Panc1 (cell line): ENCODE measurements around the gene ARID1A. TPM values are rescaled to one million over a fixed set of nuclear protein-coding genes. Genes with fewer than 3 reads are reported as not detected.

Experiments used
- ATAC-seq: fragments of 200-7000 bp; cut with Tn5 transposase; 2 replicates; pipeline ENCODE4 v1.9.1; 2020; ENCODE audit warnings: mild to moderate bottlenecking, moderate library complexity
- BruUV-seq: library from RNA; stranded (reverse); fragments of 400-500 nt; replicated peaks from 2 replicates; lab custom pipeline; 2021; lab: Mats Ljungman, UMichigan
- CTCF ChIA-PET: fragments of 300-600 bp; sonication (Branson Sonifier 250); formaldehyde crosslinking; loops from one replicate; lab custom pipeline; 2022; ENCODE audit warnings: antibody characterized with exemption; lab: Charles Lee
- POLR2A ChIA-PET: fragments of 300-600 bp; sonication (Branson Sonifier 250); formaldehyde crosslinking; loops from one replicate; lab custom pipeline; 2022; ENCODE audit warnings: antibody characterized with exemption; lab: Charles Lee
- DNase-seq: peaks from one replicate; pipeline ENCODE4 v3.0.0-alpha.2; 2010; ENCODE audit warnings: low read depth, low spot score
- H3K27ac ChIP-seq: 2 replicates; pipeline ENCODE4 v1.5.1; 2011; ENCODE audit warnings: mild to moderate bottlenecking, low read length, inconsistent platforms
- H3K27me3 ChIP-seq: fragments of 200-500 bp; sonication (Bioruptor generic); 2 replicates; pipeline ENCODE4 v1.6.0; 2014; ENCODE audit warnings: low read length, inconsistent platforms; ENCODE audit not compliant: control insufficient read depth, insufficient read depth
- H3K36me3 ChIP-seq: fragments of 200-500 bp; sonication (Bioruptor generic); 2 replicates; pipeline ENCODE4 v1.5.1; 2014; ENCODE audit warnings: inconsistent platforms, mild to moderate bottlenecking, low read length, moderate library complexity; ENCODE audit not compliant: control insufficient read depth, insufficient read depth
- H3K4me1 ChIP-seq: 2 replicates; pipeline ENCODE4 v1.5.1; 2011; ENCODE audit warnings: inconsistent platforms, mild to moderate bottlenecking, low read length, moderate library complexity; ENCODE audit not compliant: control insufficient read depth, insufficient read depth
- H3K4me3 ChIP-seq, 2 experiments: 2 replicates each; pipeline ENCODE4 v1.5.1; 2011 to 2012; ENCODE audit warnings: low read depth in 2 of 2, low read length in 2 of 2, mild to moderate bottlenecking in 2 of 2, inconsistent platforms in 1 of 2, moderate library complexity in 1 of 2
- H3K9me3 ChIP-seq: fragments of 200-500 bp; sonication (Bioruptor generic); 2 replicates; pipeline ENCODE4 v1.5.1; 2014; ENCODE audit warnings: low read depth, mild to moderate bottlenecking, inconsistent platforms, low read length, moderate library complexity; ENCODE audit not compliant: control insufficient read depth, insufficient read depth
- CTCF ChIP-seq: fragments of 450-650 bp; IDR thresholded peaks from 2 replicates; pipeline ENCODE4 v1.5.1; 2017; ENCODE audit warnings: mild to moderate bottlenecking
- POLR2AphosphoS5 ChIP-seq: IDR thresholded peaks from 2 replicates; pipeline ENCODE4 v1.6.1; 2012; ENCODE audit warnings: mild to moderate bottlenecking, low read depth, low read length, moderate library complexity
- REST ChIP-seq, 2 experiments: IDR thresholded peaks; 2 replicates each; pipeline ENCODE4 v1.6.1; 2011 to 2012; ENCODE audit warnings: low read depth in 2 of 2, control low read depth in 1 of 2, low read length in 1 of 2, mild to moderate bottlenecking in 1 of 2, moderate library complexity in 1 of 2; ENCODE audit not compliant: insufficient read depth in 1 of 2
- SIN3A ChIP-seq: IDR thresholded peaks from 2 replicates; pipeline ENCODE4 v1.6.1; 2012; ENCODE audit warnings: low read depth, mild to moderate bottlenecking, low read length, moderate library complexity, borderline replicate concordance; ENCODE audit not compliant: insufficient read depth
- TCF7L2 ChIP-seq: IDR thresholded peaks from 2 replicates; pipeline ENCODE4 v1.6.1; 2011; ENCODE audit warnings: mild to moderate bottlenecking, low read depth, low read length, inconsistent platforms
- in situ Hi-C: cut with HindIII; loops from 2 replicates; pipeline ENCODE4 v1.10.0; 2016; ENCODE audit warnings: low sequenced_read_pairs, low pct_unique_long_range_greater_than_20kb
- intact Hi-C: fragments of 100-400 bp; cut with micrococcal nuclease; formaldehyde crosslinking; loops from one replicate; pipeline ENCODE4 v1.10.0; 2022; ENCODE audit not compliant: unreplicated experiment
- total RNA-seq: library from RNA; stranded (reverse); gene quantifications from one replicate; pipeline ENCODE4 v1.2.1, GENCODE V29; 2021; ENCODE audit not compliant: unreplicated experiment

Gene ARID1A
- total RNA-seq, 1 experiment from 2014 or later: 110 TPM

GRCh38 chr1:26780344-26780957, 84.6 kb downstream of the ARID1A start:
- Histone ChIP-seq H3K36me3 (peaks cover 35% of the 10 kb centered on the region), H3K4me3 (no peak overlapping the region), H3K27ac (no peak overlapping the region), H3K4me1 (peaks cover 40% of the 10 kb centered on the region), H3K9me3 (no peaks in the 10 kb centered on the region), H3K27me3 (no peaks in the 10 kb centered on the region)
- POLR2A ChIA-PET: interaction anchor here (0.6 kb wide), 1 partner anchor 67 kb away, joined by 3 read pairs; no protein-coding TSS in a partner anchor
- TF ChIP-seq CTCF (no peak), POLR2AphosphoS5 (no peak), SIN3A (no peak), TCF7L2 (no peak)
- BruUV-seq: no TSS peak
- DNase-seq (no peak), ATAC-seq (0 out of 2 replicates have a peak, but pooled peaks have one; percentile 7)
- CTCF ChIA-PET: interaction anchor here (0.7 kb wide), 1 partner anchor 14 kb away, joined by 8 read pairs; no protein-coding TSS in a partner anchor
- in situ Hi-C loops: no loop called here
- intact Hi-C loops: no loop called here

GRCh38 chr1:26781206-26781825, 85.5 kb downstream of the ARID1A start:
- in situ Hi-C loops (no loop called here), intact Hi-C loops (no loop called here)
- DNase-seq (no peak), ATAC-seq (no peak)
- BruUV-seq: TSS peak; percentile 63
- no peaks in the 10 kb centered on the region for H3K9me3 ChIP-seq
- no peaks in the 10 kb centered on the region for H3K27me3 ChIP-seq
- CTCF ChIA-PET: interaction anchor here (0.7 kb wide), 1 partner anchor 13 kb away, joined by 8 read pairs; no protein-coding TSS in a partner anchor
- H3K4me3 ChIP-seq: no peak overlapping the region
- peaks cover 48% of the 10 kb centered on the region for H3K4me1 ChIP-seq
- TF ChIP-seq REST (IDR thresholded peaks at IDR 0.05; ENCODE audit: insufficient read depth in 1 of 2, low read depth in 2 of 2, low read length in 1 of 2) (no peak), SIN3A (no peak), TCF7L2 (no peak), CTCF (no peak), POLR2AphosphoS5 (no peak)
- H3K36me3 ChIP-seq: peaks cover 29% of the 10 kb centered on the region
- POLR2A ChIA-PET: interaction anchor here (0.6 kb wide), 1 partner anchor 68 kb away, joined by 3 read pairs; no protein-coding TSS in a partner anchor
- no peak overlapping the region for H3K27ac ChIP-seq
